HepG2 (cell line): ENCODE measurements around the gene SCFD1. TPM values are rescaled to one million over a fixed set of nuclear protein-coding genes. Genes with fewer than 3 reads are reported as not detected.

Source experiments
- CBX2 ChIP-seq, 2 experiments: fragments of 200-600 bp in 1 of 2; sonication (generic); formaldehyde crosslinking in 1 of 2; IDR thresholded peaks; 2 replicates each; pipeline versions ENCODE4 v1.7.0 to v1.8.1; 2018 to 2022; ENCODE audit warnings: low read depth in 2 of 2, low read length in 1 of 2, mild to moderate bottlenecking in 1 of 2, missing genetic modification reagents in 1 of 2
- MTA3 ChIP-seq: sonication (generic); formaldehyde crosslinking; IDR thresholded peaks from 2 replicates; pipeline ENCODE4 v1.4.0; 2020; ENCODE audit warnings: missing genetic modification reagents
- NCOR1 ChIP-seq: fragments of 200-600 bp; sonication (generic); IDR thresholded peaks from 2 replicates; pipeline ENCODE4 v1.7.0; 2017; ENCODE audit warnings: antibody characterized with exemption, low read length, borderline replicate concordance
- NFE2 ChIP-seq: sonication (generic); formaldehyde crosslinking; IDR thresholded peaks from 2 replicates; pipeline ENCODE4 v1.4.0; 2020; ENCODE audit warnings: missing genetic modification reagents
- NR3C1 ChIP-seq: sonication (generic); formaldehyde crosslinking; IDR thresholded peaks from 2 replicates; pipeline ENCODE4 v1.4.0; 2020; ENCODE audit warnings: missing genetic modification reagents
- WIZ ChIP-seq: sonication (generic); formaldehyde crosslinking; IDR thresholded peaks from 2 replicates; pipeline ENCODE4 v1.5.1; 2020; ENCODE audit warnings: mild to moderate bottlenecking, missing genetic modification reagents
- ZNF160 ChIP-seq: sonication (generic); formaldehyde crosslinking; IDR thresholded peaks from 2 replicates; pipeline ENCODE4 v1.8.0; 2022; ENCODE audit warnings: mild to moderate bottlenecking, inconsistent platforms, missing genetic modification reagents
- ZNF207 ChIP-seq: fragments of 450-650 bp; IDR thresholded peaks from 2 replicates; pipeline ENCODE4 v1.6.1; 2016; ENCODE audit warnings: antibody characterized with exemption, borderline replicate concordance
- ZNF382 ChIP-seq: sonication (generic); formaldehyde crosslinking; IDR thresholded peaks from 2 replicates; pipeline ENCODE4 v1.5.0; 2020; ENCODE audit warnings: missing genetic modification reagents, mild to moderate bottlenecking, borderline replicate concordance
- polyA plus RNA-seq, 8 experiments: library from polyadenylated mRNA; depleted of rRNA in 3 of 8; stranded (reverse) in 7 of 8; unstranded in 1 of 8; fragments of >200 nt; fragmentation: Illumina TruSeq in 4 of 8; extraction: Trizol in 4 of 8; gene quantifications; 2 replicates each; pipeline versions ENCODE4 v1.2.1 to v1.2.3, GENCODE V29; 2011 to 2016; ENCODE audit warnings: low read depth in 4 of 8, missing spikeins in 1 of 8, mixed read lengths in 1 of 8; ENCODE audit not compliant: insufficient read depth in 1 of 8
- total RNA-seq, 5 experiments: library from RNA; depleted of rRNA; stranded (reverse); fragments of >200 nt; fragmentation: Illumina TruSeq; extraction: Trizol; gene quantifications; 2 replicates each; pipeline ENCODE4 v1.2.3, GENCODE V29; 2016; ENCODE audit warnings: low read depth in 1 of 5
- TF ChIP-seq, protein P1 (sequence below): sonication (generic); formaldehyde crosslinking; IDR thresholded peaks from 2 replicates; pipeline ENCODE4 v1.5.1; 2020; ENCODE audit warnings: mild to moderate bottlenecking, missing genetic modification reagents, moderate library complexity
- TF ChIP-seq, protein P2 (sequence below): sonication (generic); formaldehyde crosslinking; IDR thresholded peaks from 2 replicates; pipeline ENCODE4 v1.4.0; 2020; ENCODE audit warnings: mild to moderate bottlenecking, low read depth, missing genetic modification reagents
- TF ChIP-seq, protein P3 (sequence below): sonication (generic); formaldehyde crosslinking; IDR thresholded peaks from 2 replicates; pipeline ENCODE4 v1.8.0; 2022; ENCODE audit warnings: mild to moderate bottlenecking, missing genetic modification reagents, borderline replicate concordance
- TF ChIP-seq, protein P4 (sequence below): sonication (generic); formaldehyde crosslinking; IDR thresholded peaks from 2 replicates; pipeline ENCODE4 v1.9.0; 2022; ENCODE audit warnings: low read depth, missing genetic modification reagents
- TF ChIP-seq, protein P5 (sequence below): sonication (generic); formaldehyde crosslinking; IDR thresholded peaks from 2 replicates; pipeline ENCODE4 v1.4.0; 2020; ENCODE audit warnings: missing genetic modification reagents, low read depth, mild to moderate bottlenecking, borderline replicate concordance
- TF ChIP-seq, protein P6 (sequence below): IDR thresholded peaks from 2 replicates; pipeline ENCODE4 v1.6.1; 2016

The SCFD1 gene
- total and polyA plus RNA-seq, 2 of the 13 experiments (the other 11 are each of a cell fraction or from before 2014, with no cell fraction given) = 235 to 256 TPM

DNA sequence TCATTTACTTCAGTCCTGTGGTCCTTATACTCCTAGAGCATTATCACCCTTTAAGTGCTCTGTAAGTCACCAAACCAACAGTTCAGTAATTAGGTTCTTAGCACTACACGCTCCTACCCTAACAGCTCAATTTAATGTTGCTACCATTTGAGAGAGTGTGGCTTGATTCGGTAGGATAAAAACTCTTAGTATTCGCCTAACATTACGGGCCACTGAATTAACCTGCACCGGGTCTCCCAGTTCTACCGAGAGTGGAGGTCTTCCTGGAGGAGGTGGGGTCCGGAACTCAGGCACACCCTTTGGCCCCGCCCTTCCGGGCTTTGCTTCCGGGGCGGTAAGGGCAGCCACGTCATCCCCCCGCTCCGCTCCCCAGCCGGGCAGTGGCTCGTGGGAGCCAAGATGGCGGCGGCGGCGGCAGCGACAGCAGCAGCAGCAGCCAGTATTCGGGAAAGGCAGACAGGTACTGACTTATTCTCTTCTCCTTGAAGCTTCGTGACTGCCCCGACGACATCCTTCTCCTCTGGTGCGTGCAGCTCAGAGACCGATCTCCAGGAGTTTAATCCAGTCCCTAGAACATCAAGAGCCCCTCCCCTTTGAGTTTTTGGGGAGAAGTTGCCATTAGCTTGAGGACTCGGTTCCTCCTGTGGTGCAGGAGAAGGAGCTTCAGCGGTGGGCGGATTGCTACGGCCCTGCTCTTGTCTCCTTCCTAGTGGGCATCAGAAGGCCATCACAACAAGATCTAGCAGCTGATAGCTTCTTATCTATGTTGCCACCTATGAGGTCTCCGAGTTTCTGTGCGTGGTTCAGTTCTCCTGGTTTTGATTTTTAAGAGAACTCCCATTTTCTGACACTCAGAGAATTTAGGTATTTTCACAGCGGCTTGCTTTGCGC, at the start of gene SCFD1 (continued):
- TF ChIP-seq NCOR1 (peak; percentile 74), NR3C1 (CRISPR knock-in tag) (no peak), CBX2 (IDR thresholded peaks at IDR 0.05; ENCODE audit: low read depth, low read length) (no peak), CBX2 (CRISPR knock-in tag; IDR thresholded peaks at IDR 0.05; ENCODE audit: low read depth) (0 out of 2 replicates have a peak, but pooled peaks have one; percentile 28), ZNF207 (no peak), ZNF160 (CRISPR knock-in tag) (peak; percentile 96), NFE2 (CRISPR knock-in tag) (no peak; the same call in 1 of the 2 replicates), ZNF382 (CRISPR knock-in tag) (no peak), MTA3 (CRISPR knock-in tag) (0 out of 2 replicates have a peak, but pooled peaks have one; percentile 60), WIZ (CRISPR knock-in tag) (peak; percentile 98)
- TF ChIP-seq, protein P1, sequence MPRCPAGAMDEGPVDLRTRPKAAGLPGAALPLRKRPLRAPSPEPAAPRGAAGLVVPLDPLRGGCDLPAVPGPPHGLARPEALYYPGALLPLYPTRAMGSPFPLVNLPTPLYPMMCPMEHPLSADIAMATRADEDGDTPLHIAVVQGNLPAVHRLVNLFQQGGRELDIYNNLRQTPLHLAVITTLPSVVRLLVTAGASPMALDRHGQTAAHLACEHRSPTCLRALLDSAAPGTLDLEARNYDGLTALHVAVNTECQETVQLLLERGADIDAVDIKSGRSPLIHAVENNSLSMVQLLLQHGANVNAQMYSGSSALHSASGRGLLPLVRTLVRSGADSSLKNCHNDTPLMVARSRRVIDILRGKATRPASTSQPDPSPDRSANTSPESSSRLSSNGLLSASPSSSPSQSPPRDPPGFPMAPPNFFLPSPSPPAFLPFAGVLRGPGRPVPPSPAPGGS (CRISPR knock-in tag) = peak; percentile 98
- TF ChIP-seq, protein P2, sequence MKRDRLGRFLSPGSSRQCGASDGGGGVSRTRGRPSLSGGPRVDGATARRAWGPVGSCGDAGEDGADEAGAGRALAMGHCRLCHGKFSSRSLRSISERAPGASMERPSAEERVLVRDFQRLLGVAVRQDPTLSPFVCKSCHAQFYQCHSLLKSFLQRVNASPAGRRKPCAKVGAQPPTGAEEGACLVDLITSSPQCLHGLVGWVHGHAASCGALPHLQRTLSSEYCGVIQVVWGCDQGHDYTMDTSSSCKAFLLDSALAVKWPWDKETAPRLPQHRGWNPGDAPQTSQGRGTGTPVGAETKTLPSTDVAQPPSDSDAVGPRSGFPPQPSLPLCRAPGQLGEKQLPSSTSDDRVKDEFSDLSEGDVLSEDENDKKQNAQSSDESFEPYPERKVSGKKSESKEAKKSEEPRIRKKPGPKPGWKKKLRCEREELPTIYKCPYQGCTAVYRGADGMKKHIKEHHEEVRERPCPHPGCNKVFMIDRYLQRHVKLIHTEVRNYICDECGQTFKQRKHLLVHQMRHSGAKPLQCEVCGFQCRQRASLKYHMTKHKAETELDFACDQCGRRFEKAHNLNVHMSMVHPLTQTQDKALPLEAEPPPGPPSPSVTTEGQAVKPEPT = peak; percentile 98
- TF ChIP-seq, protein P3, sequence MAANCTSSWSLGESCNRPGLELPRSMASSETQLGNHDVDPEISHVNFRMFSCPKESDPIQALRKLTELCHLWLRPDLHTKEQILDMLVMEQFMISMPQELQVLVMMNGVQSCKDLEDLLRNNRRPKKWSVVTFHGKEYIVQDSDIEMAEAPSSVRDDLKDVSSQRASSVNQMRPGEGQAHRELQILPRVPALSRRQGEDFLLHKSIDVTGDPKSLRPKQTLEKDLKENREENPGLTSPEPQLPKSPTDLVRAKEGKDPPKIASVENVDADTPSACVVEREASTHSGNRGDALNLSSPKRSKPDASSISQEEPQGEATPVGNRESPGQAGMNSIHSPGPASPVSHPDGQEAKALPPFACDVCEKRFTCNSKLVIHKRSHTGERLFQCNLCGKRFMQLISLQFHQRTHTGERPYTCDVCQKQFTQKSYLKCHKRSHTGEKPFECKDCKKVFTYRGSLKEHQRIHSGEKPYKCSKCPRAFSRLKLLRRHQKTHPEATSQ (CRISPR knock-in tag) = peak; percentile 94; the same call in 1 of the 2 replicates
- TF ChIP-seq, protein P4, sequence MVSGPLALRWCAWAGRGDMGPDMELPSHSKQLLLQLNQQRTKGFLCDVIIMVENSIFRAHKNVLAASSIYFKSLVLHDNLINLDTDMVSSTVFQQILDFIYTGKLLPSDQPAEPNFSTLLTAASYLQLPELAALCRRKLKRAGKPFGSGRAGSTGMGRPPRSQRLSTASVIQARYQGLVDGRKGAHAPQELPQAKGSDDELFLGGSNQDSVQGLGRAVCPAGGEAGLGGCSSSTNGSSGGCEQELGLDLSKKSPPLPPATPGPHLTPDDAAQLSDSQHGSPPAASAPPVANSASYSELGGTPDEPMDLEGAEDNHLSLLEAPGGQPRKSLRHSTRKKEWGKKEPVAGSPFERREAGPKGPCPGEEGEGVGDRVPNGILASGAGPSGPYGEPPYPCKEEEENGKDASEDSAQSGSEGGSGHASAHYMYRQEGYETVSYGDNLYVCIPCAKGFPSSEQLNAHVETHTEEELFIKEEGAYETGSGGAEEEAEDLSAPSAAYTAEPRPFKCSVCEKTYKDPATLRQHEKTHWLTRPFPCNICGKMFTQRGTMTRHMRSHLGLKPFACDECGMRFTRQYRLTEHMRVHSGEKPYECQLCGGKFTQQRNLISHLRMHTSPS (CRISPR knock-in tag) = peak; percentile 72
- TF ChIP-seq, protein P5, sequence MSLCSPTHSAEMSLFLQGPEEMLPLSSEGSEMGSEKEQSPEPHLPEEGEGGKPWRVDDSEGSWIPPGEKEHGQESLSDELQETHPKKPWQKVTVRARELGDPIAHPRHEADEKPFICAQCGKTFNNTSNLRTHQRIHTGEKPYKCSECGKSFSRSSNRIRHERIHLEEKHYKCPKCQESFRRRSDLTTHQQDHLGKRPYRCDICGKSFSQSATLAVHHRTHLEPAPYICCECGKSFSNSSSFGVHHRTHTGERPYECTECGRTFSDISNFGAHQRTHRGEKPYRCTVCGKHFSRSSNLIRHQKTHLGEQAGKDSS (CRISPR knock-in tag) = peak; percentile 98
- TF ChIP-seq, protein P6, sequence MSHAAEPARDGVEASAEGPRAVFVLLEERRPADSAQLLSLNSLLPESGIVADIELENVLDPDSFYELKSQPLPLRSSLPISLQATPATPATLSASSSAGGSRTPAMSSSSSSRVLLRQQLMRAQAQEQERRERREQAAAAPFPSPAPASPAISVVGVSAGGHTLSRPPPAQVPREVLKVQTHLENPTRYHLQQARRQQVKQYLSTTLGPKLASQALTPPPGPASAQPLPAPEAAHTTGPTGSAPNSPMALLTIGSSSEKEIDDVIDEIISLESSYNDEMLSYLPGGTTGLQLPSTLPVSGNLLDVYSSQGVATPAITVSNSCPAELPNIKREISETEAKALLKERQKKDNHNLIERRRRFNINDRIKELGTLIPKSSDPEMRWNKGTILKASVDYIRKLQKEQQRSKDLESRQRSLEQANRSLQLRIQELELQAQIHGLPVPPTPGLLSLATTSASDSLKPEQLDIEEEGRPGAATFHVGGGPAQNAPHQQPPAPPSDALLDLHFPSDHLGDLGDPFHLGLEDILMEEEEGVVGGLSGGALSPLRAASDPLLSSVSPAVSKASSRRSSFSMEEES (CRISPR knock-in tag) = peak; percentile 92
